Activated CD8-positive, alpha-beta memory T cell treated with anti-CD3 and anti-CD28 coated beads, Interleukin-2, amount 50 U/mL, for 1 hour (primary cell): ENCODE data around the gene LYPD1.

ENCODE experiments used
- DNase-seq: peaks from one replicate; pipeline ENCODE4 v3.0.0-alpha.2; 2020; ENCODE audit errors: extremely low read depth

The LYPD1 gene

GRCh38 chr2:132595186-132595585 is 74.8 kb downstream of the LYPD1 start:
- no peak for DNase-seq
